Measurements from ENCODE around the gene AGL. TPM values are rescaled to one million over a fixed set of nuclear protein-coding genes. Genes with fewer than 3 reads are reported as not detected.
A peak's percentile ranks its signal among the peaks of the same experiment; 100 is the strongest.

AGL gene
- total and polyA plus RNA-seq, 2 of the 8 experiments (the other 6 are each of a cell fraction or from before 2014, with no cell fraction given) = 2.7 to 19.2 TPM

GRCh38 chr1:99957818-99958217 is 107.7 kb downstream of the AGL start:
- Histone ChIP-seq H3K9ac (replicated peaks in 1 of 4; ENCODE audit: extremely low read depth in 1 of 4, low read depth in 3 of 4, low read length in 3 of 4) (no peak overlapping the region), H2BK12ac (ENCODE audit: low read depth, low read length) (no peak overlapping the region), H2BK120ac (replicated peaks; ENCODE audit: low read depth, low read length) (peak overlapping the region; percentile 43), H4K91ac (replicated peaks; ENCODE audit: insufficient read length, low read length) (no peak overlapping the region), H4K8ac (ENCODE audit: extremely low read depth, insufficient read depth, low read length) (no peak overlapping the region), H3K4me2 (ENCODE audit: insufficient read depth in 1 of 2, low read depth in 2 of 2, low read length in 2 of 2) (peak overlapping the region in 1 of 2 experiments; percentile 18; a peak in 1 of 4 replicates), H3K23me2 (ENCODE audit: low read depth, low read length) (no peaks in the 10 kb centered on the region), H3K36me3 (ENCODE audit: control insufficient read depth in 2 of 4, insufficient read depth in 4 of 4, low read length in 3 of 4) (no peaks in the 10 kb centered on the region; a peak in 2 of 8 replicates), H3K4me1 (replicated peaks in 1 of 4; ENCODE audit: control insufficient read depth in 3 of 4, insufficient read depth in 4 of 4, low read length in 3 of 4) (peaks cover 0 to 4% (median 2%) of the 10 kb centered on the region in 4 experiments; a peak in 3 of 7 replicates), H2BK20ac (ENCODE audit: low read length) (no peak overlapping the region), H2AK5ac (ENCODE audit: low read depth, low read length) (no peak overlapping the region), H4K5ac (ENCODE audit: insufficient read length, low read depth, low read length) (no peak overlapping the region), H3K27me3 (replicated peaks in 1 of 4; ENCODE audit: control insufficient read depth in 3 of 4, extremely low read depth in 1 of 4, insufficient read depth in 3 of 4, low read length in 3 of 4) (no peaks in the 10 kb centered on the region), H3K79me2 (ENCODE audit: control insufficient read depth in 1 of 2, insufficient read depth in 2 of 2, low read length in 2 of 2) (no peaks in the 10 kb centered on the region), H3K79me1 (ENCODE audit: low read depth, low read length) (no peaks in the 10 kb centered on the region), H3K18ac (ENCODE audit: extremely low read depth, low read length) (no peak overlapping the region; the same call in 1 of the 2 replicates), H3K56ac (replicated peaks; ENCODE audit: insufficient read length, low read depth, low read length) (no peak overlapping the region), H3K4ac (replicated peaks; ENCODE audit: insufficient read length, low read depth, low read length) (no peak overlapping the region), H4K20me1 (replicated peaks in 1 of 2; ENCODE audit: control insufficient read depth in 1 of 2, insufficient read depth in 2 of 2, low read length in 2 of 2) (no peaks in the 10 kb centered on the region), H3K9me3 (ENCODE audit: insufficient read depth in 2 of 2, low read depth in 1 of 2, low read length in 1 of 2) (no peaks in the 10 kb centered on the region), H3K4me3 (ENCODE audit: extremely low read depth in 1 of 4, insufficient read depth in 2 of 4, low read depth in 3 of 4, low read length in 4 of 4) (no peak overlapping the region), H3K27ac (ENCODE audit: low read depth, low read length) (no peak overlapping the region), H2BK15ac (ENCODE audit: low read length) (no peak overlapping the region), H2AFZ (ENCODE audit: low read length) (no peak overlapping the region; the same call in 1 of the 2 replicates), H3K14ac (ENCODE audit: insufficient read length) (no peak overlapping the region), H3K23ac (ENCODE audit: insufficient read length) (no peak overlapping the region), H2BK5ac (ENCODE audit: low read depth, low read length) (no peak overlapping the region)
- FAIRE-seq = peak; percentile 24
- CTCF ChIA-PET (ENCODE audit: partially characterized antibody) = interaction anchor here (0.7 to 1.1 kb wide), 2 partner anchors 12 to 41 kb away, joined by 3 to 6 read pairs; partner anchors contain the start of gene SLC35A3
- 69% methylated on average over 1 of the region's 1 CpG; no CpG with 5 or more reads in 1 of the 2 experiments for WGBS, 2 experiments (ENCODE audit: extremely low coverage in 1 of 2, insufficient coverage in 1 of 2, insufficient read length in 1 of 2, insufficient replicate concordance in 2 of 2, low coverage in 1 of 2, low lambda C conversion rate in 2 of 2, missing lambda C conversion rate in 1 of 2)
- no peak for DNase-seq (ENCODE audit: low read depth in 1 of 2, low spot score in 2 of 2)
- TF ChIP-seq CHD1 (IDR thresholded peaks at IDR 0.05; ENCODE audit: low read depth, low read length) (no peak), EGR1 (IDR thresholded peaks at IDR 0.05; ENCODE audit: borderline replicate concordance, low read depth, low read length) (no peak), CBX8 (IDR thresholded peaks at IDR 0.05; ENCODE audit: borderline replicate concordance, low read depth, low read length) (no peak), SP2 (IDR thresholded peaks at IDR 0.05; ENCODE audit: low read length) (no peak), JUN (IDR thresholded peaks at IDR 0.05; ENCODE audit: low read depth, low read length) (no peak), POU5F1 (IDR thresholded peaks at IDR 0.05; ENCODE audit: low read depth, low read length) (peak; percentile 59; the same call in 1 of the 2 replicates), CHD2 (IDR thresholded peaks at IDR 0.05; ENCODE audit: low read length) (no peak), SRF (IDR thresholded peaks at IDR 0.05; ENCODE audit: low read depth, low read length) (no peak)
- POLR2A ChIA-PET (ENCODE audit: partially characterized antibody) = interaction anchor here (1.4 to 3.0 kb wide), 2 partner anchors 12 to 80 kb away, joined by 3 to 17 read pairs; partner anchors contain the start of gene SLC35A3
